GM19455 (cell line): Measurements from ENCODE around the gene GFER.
"Not testable (repeated sequence)": the region's sequence is repeated elsewhere in the genome, so short reads cannot be mapped to it uniquely, and the experiment has no call there.

Source experiments
- ATAC-seq: cut with Tn5 transposase; IDR thresholded peaks from one replicate; pipeline ENCODE4 v1.9.1; 2021; ENCODE audit not compliant: unreplicated experiment

GFER gene

DNA sequence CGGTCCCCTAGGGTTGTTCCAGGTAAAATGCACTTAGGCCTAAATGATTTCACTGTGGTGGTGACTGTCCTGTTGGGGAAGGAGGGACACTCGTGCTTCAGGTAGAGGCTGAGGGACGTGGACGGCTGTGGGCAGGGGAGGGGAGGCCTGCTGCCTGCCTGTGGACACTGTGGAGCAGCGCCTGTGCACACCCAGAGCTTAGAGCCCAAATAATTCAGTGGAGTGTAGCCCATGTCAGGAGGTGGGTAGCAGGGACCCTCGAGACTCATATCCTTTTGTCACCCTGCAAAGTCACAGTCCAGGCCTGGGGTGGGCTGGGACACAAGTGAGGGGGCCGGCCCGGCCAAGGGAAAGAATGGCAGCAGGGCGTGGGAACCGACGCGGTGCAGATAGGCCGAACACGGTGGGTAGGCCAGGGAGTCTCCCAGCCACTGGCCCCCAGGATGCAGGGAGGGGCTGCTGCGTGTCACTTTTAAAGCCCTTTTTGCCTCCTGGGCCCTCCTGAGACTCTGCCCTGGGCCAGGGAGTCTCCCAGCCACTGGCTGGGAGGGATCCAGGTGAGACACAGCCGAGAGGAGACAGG is 42.0 kb downstream of the GFER start:
- ATAC-seq = no peak

- ATAC-seq = no peak
Observed at GRCh38 chr16:2026461-2027023, 42.5 kb downstream of the GFER start, which contains the start of gene NHERF2. NHERF2 (plus strand) TSS chr16:2026902; CDS start chr16:2027006, 104 bp downstream.

GRCh38 chr16:2027024-2028010 is 43.3 kb downstream of the GFER start:
- no peak for ATAC-seq

DNA sequence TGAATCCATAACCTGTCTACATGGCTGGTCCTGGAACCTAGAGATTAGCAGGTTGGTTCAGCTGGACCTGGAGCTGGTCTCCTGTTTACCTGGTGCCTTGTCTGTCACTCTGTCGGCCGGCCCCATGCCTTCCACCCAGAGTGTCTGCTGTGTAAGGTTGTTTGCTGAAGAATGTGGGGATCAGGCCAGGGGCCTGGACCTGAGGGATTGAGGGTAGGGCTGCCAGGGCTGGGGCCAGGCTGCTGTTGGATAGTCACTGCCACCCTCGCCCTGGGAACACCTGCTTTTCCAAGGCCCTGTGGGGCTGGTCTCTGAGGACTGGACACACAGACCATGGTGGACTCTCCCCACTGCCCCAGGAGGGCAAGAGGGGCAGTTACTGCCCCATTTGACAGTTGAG is 44.2 kb downstream of the GFER start:
- ATAC-seq = no peak

DNA sequence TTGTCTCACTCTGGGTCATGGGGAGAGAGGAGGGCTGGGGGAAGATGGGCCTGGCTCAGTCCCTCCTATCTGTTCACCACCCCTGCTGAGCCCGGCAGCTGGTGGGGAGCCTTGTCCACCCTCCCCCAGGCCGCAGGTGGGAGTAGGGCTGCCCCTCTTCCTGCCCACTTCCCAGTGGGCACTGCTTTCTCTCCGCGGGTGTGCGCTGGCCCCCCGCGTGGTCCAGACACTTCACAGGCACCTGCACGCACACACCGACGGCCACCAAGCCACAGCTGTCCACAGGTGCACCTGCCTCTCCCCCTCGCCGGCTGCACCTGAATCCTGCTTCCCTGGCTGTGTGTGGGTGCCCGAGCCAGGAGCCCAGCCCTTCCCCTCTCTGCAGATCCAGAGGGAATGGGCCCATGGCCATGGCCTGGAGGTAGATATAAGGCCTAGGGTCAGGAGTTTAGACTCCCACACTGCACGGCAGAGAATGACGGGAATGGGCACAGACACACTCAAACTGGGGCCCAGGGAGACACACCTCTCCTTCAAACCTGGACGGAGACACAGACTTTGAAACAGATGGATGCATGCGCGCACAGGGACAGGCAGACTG is 44.7 kb downstream of the GFER start:
- ATAC-seq = no peak

DNA sequence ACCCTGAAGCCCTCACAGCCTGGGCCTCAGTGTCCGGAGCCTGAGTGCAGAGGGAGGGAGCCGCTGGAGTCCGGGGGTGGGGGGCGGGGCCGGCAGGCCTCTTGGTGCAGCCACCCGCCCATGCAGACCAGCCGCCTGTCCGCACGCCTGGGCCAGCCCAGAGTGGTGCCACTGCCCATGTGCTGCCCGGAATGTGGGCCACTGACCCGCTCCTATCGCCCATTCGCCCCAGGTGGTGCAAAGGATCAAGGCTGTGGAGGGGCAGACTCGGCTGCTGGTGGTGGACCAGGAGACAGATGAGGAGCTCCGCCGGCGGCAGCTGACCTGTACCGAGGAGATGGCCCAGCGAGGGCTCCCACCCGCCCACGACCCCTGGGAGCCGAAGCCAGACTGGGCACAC is 45.4 kb downstream of the GFER start:
- no peak for ATAC-seq

DNA sequence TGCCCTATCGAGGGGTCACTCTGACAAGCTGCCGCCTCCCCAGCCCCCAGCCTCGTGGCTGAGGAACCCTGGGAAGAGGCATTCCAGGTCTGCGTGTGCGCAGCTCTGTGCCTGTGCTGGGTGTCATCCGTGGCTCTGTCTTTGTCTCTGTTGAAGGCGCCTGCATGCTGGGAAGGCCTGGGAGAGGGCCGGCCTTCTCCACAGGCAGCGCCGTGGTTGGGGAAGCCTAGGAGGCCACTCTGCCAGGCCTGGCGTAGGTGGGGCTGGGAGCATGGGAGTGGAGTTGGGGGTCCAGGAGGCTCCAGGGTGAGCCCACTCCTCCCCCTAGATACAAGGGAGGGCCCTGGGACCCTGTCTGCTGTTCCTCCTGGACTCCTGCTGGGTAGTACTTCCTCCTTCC is 46.0 kb downstream of the GFER start:
- no peak for ATAC-seq

DNA sequence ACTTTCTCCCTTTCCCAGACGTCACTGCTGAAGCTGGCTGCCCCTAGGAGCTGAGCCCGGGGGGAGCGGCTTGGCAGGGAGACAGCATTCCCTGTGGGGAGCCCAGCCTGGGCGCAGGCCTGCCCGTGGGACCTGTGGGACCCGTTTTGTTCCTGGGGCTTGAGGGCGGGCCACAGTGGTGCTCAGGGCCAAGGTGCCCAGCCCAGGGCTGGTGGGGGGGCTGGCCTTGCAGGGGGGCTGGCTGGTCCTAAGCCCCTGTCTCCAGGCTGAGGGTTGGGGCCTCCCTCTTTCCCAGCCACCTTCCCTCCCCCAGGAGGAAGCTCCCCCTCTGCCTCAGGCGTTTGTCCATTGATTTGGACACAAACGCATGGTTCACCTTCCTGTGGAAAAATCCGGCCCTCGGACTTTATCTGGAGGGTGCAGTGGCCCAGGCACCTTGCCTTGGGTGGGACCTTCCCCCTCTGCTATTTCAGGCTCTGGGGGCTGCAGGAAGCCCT is 47.1 kb downstream of the GFER start:
- ATAC-seq = no peak

GRCh38 chr16:2032285-2033056 is 48.5 kb downstream of the GFER start:
- ATAC-seq = no peak

DNA sequence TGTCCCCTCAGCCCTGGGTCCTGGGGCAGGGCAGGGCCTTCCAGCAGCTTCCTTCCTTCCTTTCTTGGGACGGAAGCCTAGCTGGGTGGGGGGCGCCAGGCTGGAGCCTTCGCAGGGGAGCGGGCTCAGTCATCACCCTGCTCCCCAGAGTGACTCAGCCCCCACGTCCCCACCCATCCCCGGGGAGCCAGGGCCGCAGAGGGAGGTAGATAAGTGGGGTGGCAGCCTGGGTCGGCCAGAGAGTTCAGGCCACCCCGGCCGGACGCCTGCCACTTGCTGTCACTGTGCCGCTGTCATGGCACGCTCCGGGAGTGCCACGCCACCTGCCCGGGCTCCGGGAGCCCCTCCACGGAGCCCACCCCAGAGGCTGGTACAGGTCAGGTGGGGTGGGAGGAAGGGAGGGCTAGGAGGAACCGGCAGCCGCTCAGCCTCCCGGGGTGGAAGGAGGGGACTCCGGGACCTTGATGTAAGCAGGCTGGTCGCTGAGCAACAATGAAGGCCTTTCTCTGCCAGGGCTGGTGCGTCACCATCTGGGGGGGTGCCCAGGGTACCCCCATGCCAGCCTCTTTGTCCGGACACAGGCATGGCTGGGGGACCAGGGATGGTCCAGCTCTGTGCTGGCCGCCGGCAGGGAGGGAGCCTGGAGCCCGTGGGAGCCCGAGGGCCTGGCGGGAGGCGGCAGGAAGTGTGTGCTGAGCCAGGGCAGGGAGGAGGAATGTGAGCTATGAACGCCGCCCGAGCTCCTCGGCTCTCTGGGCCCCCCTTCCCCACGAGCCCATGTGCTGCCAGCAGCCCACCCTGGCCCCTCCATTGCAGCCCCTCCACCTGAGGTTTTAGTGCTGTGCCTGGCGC is 49.3 kb downstream of the GFER start:
- no peak for ATAC-seq

- ATAC-seq = not testable (repeated sequence)
Observed at GRCh38 chr16:2033909-2034695, 50.1 kb downstream of the GFER start.

DNA sequence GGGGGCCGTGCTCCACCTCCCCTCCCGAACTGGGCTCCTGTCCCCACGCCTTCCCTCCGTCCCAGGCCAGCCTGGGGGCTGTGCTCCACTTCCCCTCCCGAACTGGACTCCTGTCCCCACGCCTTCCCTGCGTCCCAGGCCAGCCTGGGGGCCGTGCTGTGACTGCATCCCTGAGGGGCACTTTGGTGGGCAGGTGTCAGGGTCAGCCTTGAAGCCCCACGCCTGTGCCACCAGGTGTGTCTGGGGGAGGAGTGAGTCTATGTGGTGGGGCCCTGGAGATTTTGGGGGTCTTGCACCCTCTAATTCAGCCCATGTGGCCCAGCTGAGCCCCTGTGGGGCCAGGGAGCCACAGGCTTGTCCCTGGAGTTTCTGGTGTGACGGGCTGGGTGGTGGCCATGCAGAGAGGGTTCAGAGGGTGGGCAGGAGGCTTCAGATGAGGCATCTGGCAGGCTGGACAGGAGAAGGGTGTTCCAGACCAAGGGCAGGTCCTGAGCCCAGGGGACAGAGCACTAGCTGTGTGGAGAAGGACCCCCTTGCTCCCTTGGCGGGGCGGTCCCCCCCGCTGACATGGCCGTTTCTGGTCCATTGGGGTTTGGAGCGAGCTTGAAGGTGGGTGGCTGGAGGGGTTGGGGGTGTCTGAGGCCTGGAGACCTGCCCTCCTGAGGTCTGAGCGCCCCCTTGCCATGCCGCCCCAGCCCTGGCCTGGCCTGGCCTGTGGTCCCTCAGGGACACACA is 50.9 kb downstream of the GFER start:
- no peak for ATAC-seq

- no peak for ATAC-seq
Observed at GRCh38 chr16:2035431-2036199, 51.6 kb downstream of the GFER start.

DNA sequence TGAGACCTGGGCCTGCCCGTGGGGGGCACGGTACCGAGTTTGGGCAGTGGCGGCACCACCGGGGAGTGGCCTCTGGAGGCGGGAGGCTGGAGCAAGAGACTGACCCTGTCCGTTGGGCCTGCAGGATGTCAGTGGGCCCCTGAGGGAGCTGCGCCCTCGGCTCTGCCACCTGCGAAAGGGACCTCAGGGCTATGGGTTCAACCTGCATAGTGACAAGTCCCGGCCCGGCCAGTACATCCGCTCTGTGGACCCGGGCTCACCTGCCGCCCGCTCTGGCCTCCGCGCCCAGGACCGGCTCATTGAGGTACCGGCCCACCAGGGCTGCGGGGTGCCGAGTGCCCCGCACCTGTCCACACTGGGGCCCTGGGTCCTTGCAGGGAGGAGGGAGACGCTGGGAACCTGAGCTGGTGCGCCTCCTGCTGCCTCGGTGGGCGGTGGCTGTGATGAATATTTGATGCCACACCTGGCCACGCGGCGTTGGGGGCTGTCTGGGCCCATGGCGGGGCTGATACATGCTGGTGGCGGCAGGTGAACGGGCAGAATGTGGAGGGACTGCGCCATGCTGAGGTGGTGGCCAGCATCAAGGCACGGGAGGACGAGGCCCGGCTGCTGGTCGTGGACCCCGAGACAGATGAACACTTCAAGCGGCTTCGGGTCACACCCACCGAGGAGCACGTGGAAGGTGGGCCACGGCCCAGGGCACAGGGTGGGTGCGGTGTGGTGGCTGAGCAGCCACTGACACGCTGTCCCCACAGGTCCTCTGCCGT is 52.4 kb downstream of the GFER start:
- ATAC-seq = no peak

- no peak for ATAC-seq
Observed at GRCh38 chr16:2037115-2037514, 53.1 kb downstream of the GFER start.
